GM19043 (cell line): ENCODE results near the gene PTTG1IP.
"Not testable (repeated sequence)": the region's sequence is repeated elsewhere in the genome, so short reads cannot be mapped to it uniquely, and the experiment has no call there.

Experiments used
- ATAC-seq: cut with Tn5 transposase; IDR thresholded peaks from one replicate; pipeline ENCODE4 v1.9.1; 2021; ENCODE audit warnings: low read depth; ENCODE audit not compliant: unreplicated experiment

The PTTG1IP gene

DNA sequence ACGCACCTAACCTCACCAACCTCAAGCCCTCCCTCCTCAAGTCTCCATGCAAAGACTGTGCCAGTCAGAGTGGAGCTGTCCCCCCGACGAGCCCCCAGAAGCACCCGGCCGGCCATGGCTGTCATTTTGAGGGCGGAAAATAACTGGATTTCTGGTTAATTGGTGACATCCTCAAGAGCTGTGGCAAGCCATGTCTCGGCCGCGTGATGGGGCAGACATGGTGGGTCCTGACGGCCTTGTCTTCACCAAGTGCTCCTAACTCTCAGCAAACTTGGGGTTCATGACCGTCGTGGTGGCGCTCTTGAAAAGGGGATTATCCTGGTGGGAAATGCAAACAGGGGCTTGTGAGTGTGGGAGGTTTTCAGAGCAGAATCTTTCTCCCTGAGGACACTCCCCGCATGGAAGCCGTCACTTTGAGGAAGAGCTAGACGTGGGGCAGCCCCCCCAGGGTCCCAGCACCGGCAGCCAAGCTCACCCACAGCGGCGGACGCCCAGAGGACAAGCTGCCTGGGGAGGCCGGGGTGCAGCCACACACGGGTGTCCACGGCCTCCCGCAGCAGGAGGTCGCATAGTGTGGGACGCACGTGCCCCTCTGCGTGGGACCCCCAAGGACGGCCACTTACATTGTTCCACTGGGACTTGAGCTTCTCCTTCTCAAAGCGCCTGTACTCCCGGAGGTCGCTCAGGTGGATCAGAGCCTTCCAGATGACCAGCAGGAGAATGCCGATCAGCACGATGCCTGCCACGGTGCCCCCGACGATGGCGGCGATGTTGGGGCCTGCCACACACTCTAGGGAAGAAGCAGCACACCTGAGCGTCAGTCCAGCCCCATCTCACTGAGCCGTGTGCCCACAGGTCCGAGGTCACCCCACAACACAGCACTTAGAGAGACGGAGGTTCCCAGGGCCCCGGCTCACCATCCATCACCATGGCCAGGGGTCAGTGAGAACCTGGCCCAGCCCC, 12.9 kb upstream of the PTTG1IP start:
- ATAC-seq = no peak

DNA sequence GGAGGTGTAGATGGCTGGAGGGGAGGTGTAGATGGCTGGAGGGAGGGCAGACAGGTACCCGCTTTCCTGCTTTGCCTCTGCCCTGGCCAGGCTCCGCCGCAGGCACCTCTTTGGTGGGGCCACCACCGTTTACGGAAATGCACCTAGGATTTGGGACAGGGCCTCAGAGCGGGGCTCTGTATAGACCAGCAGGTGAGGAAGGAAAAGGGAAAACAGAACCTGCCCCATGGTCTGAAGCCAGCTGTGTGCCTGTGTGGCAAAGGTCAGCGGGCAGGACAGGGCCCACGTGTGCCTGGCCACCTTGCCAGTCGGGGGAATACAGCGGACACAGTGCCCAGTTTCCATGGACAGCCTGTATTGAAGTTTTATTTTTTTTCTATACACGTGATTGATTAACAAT, 12.1 kb upstream of the PTTG1IP start:
- no peak for ATAC-seq

DNA sequence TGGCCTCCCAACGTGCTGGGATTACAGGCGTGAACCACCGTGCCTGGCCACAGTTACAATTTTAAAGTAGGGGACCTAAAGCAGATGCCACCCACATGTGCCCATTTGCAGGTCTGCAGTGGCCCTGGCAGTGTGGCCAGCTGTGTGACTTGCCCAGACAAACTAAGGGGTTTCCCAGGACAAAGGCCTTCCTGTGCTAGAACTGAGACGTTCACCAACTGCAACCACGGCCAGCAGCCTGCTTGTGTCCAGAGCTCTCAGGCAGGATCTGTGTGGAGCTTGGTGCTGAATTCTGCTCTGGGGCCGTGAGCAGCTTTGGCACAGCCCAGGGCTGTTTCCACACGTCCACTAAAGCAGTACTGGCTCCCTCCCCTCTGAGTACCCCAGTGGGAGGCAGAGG, 10.6 kb upstream of the PTTG1IP start:
- ATAC-seq = no peak

DNA sequence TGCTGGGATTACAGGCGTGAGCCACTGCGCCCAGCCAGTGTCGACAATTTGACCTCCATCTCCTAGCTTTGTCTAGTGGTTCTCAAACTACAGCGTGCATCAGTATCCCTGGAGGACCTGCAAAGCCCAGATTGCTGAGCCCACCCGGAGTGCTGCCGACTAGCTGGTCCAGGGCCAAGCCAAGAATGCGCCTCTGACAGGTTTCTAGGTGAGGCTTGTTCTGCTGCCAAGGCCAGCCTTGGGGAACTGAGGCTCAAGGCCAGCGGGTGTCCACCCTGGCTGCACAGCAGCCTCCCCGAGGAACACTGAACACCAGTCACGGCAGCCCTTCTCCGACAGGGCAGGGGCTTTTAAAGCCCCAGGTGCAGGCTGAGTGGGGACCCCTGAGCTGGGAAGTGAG, 9.8 kb upstream of the PTTG1IP start:
- ATAC-seq = no peak

GRCh38 chr21:44881198-44881872, 7.8 kb upstream of the PTTG1IP start:
- ATAC-seq = no peak

- ATAC-seq = no peak
These were observed 7.1 kb upstream of the PTTG1IP start for GRCh38 chr21:44880405-44881197.

GRCh38 chr21:44879238-44879637, 5.7 kb upstream of the PTTG1IP start:
- not testable (repeated sequence) for ATAC-seq

DNA sequence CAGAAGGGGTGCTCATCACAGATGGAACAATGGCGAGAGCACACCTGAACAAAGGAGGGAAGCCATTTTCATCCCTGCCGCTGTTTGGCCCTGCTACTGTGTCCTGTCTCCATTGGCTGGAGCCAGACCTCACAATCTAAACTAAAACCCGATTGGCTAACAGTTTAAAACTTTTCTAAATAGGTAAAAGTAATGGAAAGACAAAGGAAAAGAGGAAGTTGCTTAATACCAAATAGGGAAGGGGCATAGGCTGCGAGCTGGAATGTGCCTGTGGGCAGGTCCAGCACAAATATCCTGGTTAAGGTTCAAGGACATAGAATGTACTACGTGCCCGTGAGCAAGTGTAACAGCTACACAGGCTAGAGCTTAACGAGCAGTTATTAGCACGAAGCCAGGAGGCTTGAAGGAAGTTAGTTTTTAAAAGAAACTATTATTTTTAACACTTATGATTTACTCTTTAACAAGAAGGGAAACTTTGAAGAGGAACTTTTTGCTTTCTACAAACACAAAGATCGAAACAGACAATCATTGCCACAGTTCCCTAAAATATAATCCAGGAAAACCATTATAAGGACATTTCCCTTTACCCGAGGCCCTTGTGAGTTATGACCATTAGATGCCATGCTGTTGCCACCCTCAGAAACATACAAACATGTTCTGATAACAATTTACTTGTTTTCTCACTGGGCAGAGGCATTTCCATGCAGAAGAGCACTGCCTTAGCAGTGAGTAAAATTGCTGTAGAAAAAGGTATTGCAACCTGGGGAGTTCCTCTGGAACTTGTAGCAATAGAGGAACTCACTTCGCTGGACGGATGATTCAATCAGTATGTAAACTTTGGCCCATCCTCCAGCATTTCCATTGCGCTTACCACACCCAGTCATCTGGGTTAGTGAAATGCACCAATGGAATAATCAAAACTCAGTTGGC, 4.8 kb upstream of the PTTG1IP start:
- no peak for ATAC-seq

DNA sequence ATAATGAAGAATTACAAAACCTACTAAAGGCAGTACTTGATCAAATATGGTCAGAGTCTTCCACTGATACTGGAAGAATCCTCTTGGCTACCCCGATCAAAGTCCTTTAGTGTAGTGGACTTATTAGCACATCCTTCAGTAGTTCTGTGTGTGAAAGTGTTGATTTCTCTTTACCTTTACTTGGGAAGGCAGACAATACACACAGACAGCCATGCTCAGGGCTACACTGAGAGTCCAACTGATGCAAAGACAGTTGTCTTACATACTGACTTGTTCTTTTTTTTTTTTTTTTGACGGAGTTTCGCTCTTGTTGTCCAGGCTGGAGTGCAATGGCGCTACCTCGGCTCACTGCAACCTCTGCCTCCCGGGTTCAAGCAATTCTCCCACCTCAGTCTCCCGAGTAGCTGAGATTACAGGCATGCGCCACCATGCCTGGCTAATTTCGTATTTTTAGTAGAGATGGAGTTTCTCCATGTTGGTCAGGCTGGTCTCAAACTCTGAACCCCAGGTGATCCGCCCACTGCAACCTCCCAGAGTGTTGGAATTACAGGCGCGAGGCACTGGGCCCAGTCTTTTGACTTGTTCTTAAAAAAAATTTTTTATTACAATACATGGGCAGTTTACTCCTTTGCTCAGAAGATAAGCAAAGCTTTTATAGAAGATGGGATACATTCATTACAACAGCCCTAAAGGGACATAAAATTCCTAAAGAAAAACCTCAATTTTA, 3.5 kb upstream of the PTTG1IP start:
- no peak for ATAC-seq

DNA sequence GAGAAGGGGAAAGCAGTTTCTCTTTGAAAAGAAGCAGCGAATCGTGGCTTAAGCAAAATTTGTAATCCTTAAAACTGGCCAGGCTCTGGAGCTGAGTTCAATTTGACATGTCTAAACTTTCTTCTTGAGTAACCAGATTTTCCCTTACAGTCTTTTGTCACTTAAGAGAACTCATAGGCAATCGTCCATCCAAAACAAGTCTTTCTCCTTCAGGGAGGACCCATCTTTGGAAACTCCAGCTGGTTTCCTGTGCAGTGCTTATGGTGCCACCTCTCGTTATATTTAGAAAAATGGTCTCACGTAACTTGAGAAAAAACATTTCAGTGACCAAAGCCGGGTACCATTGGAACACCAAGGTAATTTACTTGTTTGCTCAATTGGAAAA, 1.8 kb upstream of the PTTG1IP start:
- ATAC-seq = no peak

- ATAC-seq = no peak
These were observed 1.2 kb upstream of the PTTG1IP start for GRCh38 chr21:44874497-44875315.

GRCh38 chr21:44874240-44874496, 678 bp upstream of the PTTG1IP start:
- no peak for ATAC-seq

- no peak for ATAC-seq
These were observed 688 bp downstream of the PTTG1IP start for GRCh38 chr21:44872649-44873355.

- ATAC-seq = no peak
These were observed 1.2 kb downstream of the PTTG1IP start for GRCh38 chr21:44872323-44872648.

- no peak for ATAC-seq
These were observed 1.8 kb downstream of the PTTG1IP start for GRCh38 chr21:44871576-44872269.

- no peak for ATAC-seq
These were observed 2.6 kb downstream of the PTTG1IP start for GRCh38 chr21:44870748-44871495.
